HG03045 (cell line): ENCODE measurements around the gene RPTOR.
"Not testable (repeated sequence)": the region's sequence is repeated elsewhere in the genome, so short reads cannot be mapped to it uniquely, and the experiment has no call there.

Source experiments
- ATAC-seq: cut with Tn5 transposase; IDR thresholded peaks from one replicate; pipeline ENCODE4 v1.9.1; 2021; ENCODE audit warnings: mild to moderate bottlenecking, moderate library complexity; ENCODE audit not compliant: unreplicated experiment

RPTOR gene

DNA sequence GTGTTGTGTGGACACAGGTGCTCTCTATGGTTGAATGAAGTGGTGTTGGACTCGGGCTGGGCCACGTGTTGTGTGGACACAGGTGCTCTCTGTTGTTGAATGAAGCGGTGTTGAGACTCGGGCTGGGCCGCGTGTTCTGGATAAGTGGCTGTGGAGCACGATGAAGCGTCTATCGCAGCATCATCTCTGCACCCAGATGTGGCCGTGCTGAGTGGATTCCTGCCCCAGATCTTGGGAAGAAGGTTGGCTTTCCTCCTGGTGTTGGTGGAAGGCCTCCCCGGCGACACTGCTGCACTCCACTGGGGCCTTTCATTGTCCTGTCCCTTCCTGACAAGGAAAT is 69.1 kb downstream of the RPTOR start:
- ATAC-seq, result no peak

DNA sequence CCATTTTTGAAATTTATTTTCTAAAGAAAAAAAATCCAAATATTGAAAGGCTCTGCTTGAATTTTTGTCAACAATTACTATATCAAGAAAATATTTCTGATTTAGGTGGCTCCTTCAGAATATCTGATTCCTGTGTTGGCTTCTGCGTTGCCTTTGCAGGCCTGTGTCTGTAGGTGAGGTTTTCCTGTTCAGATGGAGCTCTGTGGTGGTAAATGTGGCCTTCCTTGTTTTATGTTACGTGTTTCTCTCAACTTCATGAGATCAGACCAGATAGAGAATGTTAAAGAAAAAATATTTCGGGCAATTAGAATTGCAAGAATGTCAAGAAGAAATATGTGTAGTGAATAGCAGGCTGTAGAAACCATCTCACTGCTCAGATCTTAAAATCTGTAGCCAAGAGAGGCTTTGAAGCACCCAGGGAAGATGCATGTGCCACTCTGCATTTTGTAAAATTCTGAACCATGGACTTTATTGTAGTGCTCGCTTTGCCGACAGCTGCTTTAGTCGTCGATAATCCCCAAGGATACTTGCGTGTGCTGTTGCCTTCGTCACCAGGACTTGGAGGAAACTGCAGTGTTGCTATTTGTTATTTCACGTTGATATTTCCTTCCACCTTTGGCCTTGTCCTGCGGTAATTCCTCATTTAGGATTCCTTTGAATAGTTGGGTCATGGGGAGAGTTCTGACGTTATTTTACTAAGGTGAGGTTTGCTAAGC is 69.9 kb downstream of the RPTOR start:
- ATAC-seq, result no peak

DNA sequence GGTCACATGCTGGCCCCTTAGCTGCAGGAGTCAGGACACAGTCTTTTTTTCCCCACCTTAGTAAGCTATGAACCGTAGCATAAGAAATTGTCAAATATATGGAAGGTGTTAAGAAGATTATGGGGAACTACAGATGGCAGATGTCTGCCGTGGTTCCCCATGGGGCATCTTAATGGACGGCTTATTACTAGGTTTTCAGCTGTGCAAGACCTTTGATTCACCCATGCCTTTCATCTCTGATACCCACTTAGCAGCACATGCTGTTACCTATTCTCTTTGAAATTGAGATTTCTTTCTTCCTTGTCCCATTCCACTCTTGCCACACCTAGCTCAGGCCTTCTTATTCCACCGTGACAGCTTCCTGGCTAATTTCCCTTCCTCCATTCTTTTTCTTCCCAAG is 70.7 kb downstream of the RPTOR start:
- no peak for ATAC-seq

DNA sequence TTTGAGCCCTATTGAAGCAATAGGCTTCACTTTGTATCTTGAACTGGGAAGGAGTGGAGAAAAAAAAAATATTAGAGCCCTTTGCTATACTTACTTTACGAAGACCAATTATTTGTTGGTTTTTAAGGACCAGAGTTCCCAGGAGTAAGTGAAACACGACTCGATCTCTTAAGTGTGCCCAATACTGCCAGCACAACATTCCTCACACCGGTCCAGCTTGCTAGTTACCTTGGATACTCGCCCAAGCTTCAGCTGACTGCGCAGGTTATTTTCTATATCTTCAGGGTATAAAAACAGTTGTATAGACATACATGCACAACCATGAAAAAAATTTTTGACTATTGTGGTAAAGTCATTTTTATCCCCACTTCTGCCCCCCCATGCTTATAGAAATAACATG is 72.1 kb downstream of the RPTOR start:
- no peak for ATAC-seq

DNA sequence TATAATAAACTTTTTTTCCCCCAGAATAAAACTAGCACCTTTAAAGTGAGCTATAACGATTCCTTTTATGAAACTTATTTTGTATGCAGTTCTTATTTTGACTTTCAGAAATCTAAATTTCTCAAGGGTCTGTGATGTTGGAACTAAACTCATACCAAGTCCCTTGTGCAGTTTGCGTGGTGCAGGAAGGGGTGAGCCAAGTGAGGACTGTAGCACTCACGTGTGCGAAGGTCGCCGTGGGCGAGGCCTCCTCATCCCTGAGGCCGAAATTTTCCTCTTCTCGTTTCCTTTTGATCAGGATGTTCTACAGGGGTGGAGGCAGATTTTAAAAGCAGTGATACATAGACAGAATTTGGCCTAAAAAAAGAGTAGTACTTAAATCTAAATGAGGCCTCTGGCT is 73.7 kb downstream of the RPTOR start:
- no peak for ATAC-seq

DNA sequence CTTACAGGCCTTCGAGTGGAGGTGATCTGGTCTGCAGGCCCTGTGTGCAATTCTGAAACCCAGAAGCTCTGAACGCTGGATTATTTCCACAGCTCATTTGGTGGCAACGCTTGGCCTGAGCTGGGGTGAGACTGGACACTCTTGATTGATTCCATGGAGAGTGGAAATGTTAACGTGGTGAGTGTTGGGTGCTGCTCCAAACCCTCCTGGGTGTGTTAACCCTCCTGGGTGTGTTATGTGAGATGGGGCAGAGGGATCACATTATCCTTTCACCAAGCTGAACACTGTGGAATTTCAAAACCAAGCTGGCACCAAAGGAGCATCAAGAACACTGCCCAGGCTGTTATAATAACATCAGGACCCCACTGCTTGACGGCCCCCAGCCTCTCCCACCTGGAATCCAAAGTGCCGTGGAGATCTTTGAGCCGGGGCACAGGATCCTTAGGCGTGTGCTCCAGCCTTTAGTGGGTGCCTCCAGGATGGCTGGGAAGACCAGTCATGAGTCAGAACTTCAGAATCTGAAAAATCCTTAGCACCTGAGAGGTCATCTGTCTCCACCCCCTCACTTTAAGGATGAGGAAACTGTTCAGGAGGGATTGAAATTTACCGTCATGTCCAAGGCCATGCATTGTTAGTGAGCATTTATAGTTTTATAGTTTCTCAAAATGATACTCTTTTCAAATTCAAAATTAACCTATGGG is 75.0 kb downstream of the RPTOR start:
- ATAC-seq, result no peak

DNA sequence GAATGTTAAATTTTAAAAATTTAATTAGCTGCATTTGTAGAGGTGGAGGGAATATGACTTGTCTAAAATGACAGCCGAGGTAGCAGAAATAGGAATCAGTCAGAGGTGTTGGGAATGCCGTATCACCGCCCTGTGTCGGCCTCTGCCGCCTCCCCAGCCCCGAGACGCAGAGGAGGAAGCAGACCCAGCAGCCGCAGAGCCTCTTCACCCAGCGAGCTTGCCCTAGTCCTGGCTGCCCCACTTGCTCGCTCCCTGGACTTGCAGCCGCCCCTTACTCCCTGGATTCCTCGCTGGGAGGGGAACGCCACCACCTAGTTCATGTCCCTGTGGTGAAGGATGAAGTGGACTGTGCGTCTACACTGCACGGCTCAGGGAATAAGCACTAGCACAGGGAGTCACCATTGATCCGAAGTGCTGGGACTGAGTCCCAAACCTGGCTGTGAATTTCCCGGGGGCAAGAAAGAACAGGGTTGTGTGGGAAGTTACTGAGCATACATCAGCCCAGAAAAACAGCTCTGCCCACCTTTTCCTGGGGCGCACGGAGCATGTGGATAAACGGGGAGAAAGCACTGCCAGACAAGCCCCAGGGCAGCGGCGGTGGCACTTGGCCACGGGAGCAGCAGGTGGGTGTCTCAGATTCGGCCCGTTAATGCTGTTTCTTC is 76.8 kb downstream of the RPTOR start:
- no peak for ATAC-seq

DNA sequence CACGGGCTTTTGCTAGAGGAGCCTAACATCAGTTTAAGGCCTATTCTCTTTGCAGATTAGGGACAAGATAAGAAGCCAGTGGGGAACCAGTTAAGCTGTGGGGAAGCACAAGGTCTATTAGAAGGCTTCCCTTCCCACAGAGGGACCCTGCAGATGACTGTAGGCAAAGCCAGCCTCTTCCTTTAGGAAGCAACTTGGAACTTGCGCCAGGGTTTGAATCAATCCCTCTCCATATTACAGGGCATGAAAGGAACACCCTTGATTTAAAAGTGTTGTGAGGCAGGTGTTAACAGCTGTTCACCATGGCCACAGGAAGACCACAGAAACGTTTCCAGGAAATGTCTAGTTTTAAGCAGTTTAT is 77.3 kb downstream of the RPTOR start:
- ATAC-seq, result no peak

DNA sequence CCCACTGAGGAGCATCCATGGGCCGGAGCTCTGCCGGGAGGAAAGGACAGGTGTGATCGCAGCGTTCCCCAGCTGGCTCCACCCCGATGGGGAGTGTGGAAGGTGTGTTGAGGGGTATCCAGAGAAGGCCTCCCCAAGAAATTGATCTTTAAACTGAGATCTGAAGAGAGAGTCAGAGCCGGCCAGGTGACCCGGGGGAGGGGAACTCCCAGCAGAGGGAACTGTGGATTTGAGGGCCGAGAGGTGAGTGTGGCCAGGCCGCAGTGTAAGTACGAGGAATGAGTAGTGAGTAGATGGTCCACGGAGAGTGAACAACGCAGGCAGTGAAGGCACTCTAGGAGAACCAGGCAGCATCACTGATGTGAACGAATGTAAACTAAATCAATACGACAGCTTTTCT is 80.2 kb downstream of the RPTOR start:
- ATAC-seq, result no peak

DNA sequence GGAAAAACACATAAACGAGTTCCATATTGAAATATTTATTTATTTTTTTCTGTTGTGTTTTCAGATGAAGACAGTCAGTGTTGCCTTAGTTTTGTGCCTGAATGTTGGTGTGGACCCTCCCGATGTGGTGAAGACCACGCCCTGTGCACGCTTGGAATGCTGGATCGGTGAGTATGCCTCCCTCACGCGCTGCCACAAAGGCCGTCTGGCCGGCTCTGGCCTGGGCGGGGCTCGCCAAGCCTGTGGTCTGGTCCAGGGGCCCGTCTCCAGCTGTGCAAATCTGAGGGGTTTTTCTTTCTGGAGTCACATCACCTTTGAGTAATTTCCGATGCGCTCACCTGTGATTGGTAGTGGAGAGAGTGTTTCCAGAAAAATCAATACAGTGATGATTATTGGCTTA is 81.0 kb downstream of the RPTOR start:
- no peak for ATAC-seq

DNA sequence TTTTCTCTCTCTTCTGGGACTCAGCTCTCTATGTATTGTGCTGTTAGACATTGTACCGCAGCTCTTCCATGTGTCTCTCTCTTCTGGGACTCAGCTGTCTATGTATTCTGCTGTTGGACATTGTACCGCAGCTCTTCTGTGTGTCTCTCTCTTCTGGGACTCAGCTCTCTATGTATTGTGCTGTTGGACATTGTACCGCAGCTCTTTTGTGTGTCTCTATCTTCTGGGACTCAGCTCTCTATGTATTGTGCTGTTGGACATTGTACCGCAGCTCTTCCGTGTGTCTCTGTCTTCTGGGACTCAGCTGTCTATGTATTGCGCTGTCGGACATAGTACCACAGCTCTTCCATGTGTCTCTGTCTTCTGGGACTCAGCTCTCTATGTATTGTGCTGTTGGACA is 84.2 kb downstream of the RPTOR start:
- not testable (repeated sequence) for ATAC-seq

DNA sequence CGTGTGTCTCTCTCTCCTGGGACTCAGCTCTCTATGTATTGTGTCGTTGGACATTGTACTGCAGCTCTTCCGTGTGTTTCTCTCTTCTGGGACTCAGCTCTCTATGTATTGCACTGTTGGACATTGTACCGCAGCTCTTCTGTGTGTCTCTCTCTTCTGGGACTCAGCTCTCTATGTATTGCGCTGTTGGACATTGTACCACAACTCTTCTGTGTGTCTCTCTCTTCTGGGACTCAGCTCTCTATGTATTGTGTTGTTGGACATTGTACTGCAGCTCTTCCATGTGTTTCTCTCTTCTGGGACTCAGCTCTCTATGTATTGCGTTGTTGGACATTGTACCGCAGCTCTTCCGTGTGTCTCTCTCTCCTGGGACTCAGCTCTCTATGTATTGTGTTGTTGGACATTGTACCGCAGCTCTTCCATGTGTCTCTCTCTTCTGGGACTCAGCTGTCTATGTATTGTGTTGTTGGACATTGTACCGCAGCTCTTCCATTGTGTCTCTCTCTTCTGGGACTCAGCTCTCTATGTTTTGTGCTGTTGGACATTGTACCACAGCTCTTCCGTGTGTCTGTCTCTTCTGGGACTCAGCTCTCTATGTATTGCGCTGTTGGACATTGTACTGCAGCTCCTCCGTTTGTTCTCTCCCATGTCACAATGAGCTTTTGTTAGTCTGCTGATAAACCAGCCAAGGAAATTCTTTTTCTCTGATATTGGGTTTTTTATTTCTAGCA is 84.8 kb downstream of the RPTOR start:
- no peak for ATAC-seq

DNA sequence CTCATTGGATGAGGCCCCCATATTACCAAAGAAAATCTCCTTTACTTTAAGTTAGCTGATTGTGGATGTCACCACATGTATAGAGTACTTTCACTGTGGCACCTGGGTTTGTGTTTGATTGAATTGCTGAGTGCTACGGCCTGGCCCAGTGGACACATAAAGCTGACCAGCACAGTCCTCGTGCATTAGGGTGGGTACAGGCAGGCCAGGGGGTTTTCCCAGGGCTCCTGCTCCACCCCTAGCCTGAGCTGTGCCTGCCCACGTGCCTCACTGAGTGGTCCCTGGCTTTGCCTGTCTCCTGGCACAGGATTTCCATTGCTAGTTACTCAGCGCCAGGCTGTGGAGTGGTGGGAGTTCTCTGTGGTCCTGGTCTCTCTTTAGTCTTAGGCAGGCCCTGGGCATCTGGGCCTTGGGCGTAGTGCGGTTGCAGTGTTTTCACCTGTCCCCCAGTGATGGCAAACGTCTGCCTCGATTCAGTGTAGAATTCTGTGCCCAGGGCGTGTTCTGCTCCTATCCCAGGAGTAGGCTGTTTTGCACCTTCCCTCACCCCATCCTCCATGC is 86.0 kb downstream of the RPTOR start:
- no peak for ATAC-seq

DNA sequence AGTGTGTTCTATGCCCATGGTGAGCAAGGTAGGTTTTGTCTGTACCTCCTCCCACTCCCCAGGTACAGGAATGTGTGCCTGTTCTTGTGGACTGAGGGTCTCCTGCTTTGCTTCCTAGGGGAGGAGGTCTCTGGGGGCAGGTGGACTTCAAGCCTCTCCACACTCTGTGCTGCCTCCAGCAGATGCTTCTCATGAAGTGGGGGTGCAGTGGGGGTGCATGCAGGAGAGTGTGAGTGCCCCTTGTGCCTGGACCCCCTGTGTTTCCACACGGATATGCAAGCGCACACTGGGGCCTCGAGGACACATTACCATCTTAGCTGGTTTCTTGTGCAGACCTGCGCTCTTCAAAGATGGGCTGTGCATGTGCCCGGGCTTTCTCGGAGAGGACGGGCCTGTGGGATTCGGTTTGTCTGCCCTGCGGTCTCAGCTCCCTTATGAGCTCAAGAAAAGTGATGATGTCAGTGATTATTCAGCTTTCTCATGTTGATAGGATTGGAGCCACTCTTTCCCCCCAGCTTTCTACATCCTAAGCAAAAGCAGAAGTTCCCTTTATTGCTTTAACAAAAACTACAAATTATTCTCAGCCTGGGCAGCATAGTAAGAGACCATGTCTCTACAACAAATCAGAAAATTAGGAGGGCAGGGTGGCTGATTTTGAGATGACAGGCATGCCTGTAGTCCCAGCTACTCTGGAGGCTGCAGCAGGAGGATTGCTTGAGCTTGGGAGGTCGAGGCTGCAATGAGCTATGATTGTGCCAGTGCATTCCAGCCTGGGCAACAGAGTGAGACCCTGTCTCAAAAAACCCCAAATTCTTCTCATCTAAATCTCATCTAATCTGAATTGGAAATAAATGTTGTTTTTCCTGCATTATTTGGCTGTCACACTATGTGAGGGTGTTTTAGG is 86.8 kb downstream of the RPTOR start:
- no peak for ATAC-seq

DNA sequence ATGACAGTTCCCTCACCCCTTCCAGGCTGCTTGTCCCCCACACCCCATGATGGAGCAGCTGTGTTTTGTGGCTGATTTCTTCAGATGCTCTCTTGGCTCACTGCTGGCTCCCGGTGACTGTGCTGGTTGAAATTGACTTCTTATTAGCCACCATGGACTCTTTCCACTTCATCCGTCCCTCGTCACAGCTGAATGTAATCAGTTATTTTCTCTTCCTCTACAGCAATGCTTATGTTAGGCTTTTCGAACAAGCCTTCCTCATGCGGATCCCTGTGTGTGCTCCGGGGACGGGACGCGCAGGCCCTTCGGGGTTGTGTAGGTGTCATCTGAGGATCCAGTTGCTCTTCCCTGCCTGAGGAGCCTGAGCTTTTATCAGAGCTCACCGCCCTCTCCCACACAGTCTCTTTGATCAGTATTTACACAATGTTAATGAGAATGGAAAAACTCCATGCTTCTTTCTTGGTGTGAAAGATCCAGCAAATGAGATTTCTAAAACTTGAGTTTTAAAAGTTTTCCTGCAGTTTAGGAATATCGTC is 87.5 kb downstream of the RPTOR start:
- no peak for ATAC-seq

DNA sequence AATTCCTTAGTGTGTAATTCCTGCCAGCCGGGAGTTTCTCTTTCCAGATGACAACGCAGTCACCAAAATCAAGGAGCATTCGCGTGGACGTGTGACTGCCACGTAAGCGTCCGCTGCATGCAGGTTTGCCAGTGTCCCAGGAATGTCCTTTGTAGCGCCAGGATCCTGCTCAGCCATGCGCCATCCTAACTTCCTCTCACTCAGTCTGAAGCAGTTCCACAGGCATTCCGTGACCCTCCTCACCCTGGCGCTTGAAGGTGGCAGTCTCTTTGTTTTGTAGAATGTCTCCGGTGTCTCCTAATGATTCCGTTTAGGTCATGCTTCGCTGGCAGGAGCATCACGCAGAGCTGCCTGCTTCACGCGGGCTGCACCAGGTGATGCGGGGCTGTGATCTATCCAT is 88.6 kb downstream of the RPTOR start:
- ATAC-seq, result no peak

DNA sequence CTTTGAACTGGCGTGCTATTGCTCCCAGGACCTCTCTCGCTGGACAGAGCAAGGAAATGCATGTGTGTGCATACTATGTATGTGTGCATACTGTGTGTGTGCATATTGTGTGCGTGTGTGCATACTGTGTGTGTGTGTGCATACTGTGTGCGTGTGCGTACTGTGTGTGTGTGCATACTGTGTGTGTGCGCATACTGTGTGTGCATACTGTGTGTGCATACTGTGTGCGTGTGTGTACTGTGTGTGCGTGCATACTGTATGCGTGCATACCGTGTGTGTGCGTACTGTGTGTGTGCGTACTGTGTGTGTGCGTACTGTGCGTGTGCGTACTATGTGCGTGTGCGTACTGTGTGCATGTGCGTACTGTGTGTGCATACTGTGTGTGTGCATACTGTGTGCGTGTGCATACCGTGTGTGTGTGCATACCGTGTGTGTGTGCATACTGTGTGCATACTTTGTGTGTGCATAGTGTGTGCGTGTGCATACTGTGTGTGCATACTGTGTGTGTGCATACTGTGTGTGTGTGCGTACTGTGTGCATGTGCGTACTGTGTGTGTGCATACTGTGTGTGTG is 89.4 kb downstream of the RPTOR start:
- ATAC-seq, result no peak

DNA sequence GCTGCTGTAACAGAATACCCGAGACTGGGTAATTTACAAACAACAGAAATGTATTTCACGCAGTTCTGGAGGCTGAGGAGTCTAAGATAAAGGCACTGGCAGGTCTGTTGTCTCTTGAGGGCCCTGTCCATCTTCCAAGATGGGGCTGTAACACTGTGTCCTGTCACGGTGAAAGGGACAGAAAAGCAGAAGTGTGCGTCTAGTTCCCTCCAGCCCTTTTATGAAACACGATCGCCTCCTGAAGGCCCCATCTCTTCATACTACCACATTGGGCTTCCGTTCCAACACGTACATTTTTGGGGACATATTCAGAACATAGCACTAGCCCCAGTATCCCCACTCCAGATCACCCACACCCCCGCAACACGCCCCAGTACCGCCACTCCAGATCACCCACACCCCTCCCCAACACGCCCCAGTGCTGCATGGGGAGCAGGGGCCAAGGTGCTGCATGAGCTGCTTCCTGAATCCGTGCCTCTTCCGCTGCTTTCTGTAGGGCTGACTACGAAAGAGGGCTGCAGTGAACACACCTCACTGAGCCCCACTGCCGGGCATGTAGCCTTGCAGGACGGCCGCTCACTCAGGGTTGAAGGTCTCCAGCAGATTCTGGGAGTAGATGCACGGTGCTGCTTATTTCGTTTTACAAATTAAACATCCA is 91.9 kb downstream of the RPTOR start:
- ATAC-seq, result no peak

DNA sequence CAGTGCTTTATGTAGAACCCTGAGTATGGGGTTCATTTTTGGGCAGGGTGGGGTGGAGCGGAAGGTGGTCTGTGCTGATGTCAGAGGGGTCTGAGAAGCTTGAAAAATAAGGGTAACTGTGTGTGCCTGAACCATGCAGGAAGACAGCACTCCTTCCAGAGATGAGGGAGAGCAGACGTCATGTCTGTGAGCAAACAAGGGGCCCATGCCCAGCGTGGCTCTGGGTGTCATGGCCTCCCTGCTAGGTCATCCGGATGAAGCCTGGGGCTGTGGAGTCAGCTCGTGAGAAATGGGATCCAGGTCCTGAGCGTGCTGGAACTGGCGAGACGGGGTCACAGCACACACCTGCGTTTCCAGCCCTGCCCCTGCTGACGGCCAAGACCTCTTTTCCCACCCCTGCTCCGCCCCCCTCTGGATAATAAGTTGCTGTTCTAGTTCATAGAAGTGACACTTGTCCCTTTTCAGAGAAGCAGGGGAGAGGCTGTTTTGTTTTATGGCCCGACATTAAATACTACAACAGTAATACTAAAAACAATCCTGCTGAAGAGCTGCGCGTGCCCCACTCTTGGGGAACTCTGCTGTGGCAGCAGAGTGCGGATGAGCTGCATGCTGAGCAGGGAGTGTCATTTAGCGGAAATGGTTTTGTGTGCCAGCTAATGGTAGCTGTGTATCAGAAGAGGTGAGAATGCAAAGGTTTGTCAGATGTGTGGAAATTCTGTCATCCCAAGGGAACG is 92.6 kb downstream of the RPTOR start:
- ATAC-seq, result no peak
